Sciatic nerve (tissue), 2 donors: Measurements from ENCODE around the gene SLC16A10. TPM values are rescaled to one million over a fixed set of nuclear protein-coding genes. Genes with fewer than 3 reads are reported as not detected.
"Not testable (repeated sequence)": the region's sequence is repeated elsewhere in the genome, so short reads cannot be mapped to it uniquely, and the experiment has no call there.

Experiments used
- ATAC-seq: fragments of 200-7000 bp; cut with Tn5 transposase; one replicate; pipeline ENCODE4 v1.9.1; 2020; ENCODE audit warnings: mild to moderate bottlenecking, moderate library complexity
- DNase-seq: peaks from one replicate; pipeline ENCODE4 v3.0.0-alpha.2; 2020; ENCODE audit warnings: low spot score
- intact Hi-C: fragments of 100-400 bp; cut with DNase I; formaldehyde crosslinking; loops from one replicate; pipeline ENCODE4 v1.14.2; 2022
- total RNA-seq: library from RNA; stranded (reverse); fragmentation: NEBNext Ultra II Directional; extraction: Animal tissue kit (Norgen Biotek cat#: 25700); gene quantifications from one replicate; pipeline ENCODE4 v1.2.1, GENCODE V29; 2021
- donor health status: DM: no; HTN: no; CAD: no.
- donor health status: DM: no; HTN: no; CAD: no.

Gene SLC16A10
- total RNA-seq, 1 donor from 2014 or later, result 3.1 TPM

- ATAC-seq (no peak), DNase-seq (no peak)
- intact Hi-C loops, result no loop called here
Observed at GRCh38 chr6:111173946-111174345, 86.6 kb downstream of the SLC16A10 start.

- ATAC-seq (no peak), DNase-seq (no peak)
- intact Hi-C loops, result no loop called here
Observed at GRCh38 chr6:111175109-111175508, 87.8 kb downstream of the SLC16A10 start.

- ATAC-seq, result no peak
- no peak for DNase-seq
- intact Hi-C loops, result no loop called here
Observed at GRCh38 chr6:111176038-111176759, 88.9 kb downstream of the SLC16A10 start.

- intact Hi-C loops, result no loop called here
- DNase-seq (no peak), ATAC-seq (no peak)
Observed at GRCh38 chr6:111176760-111177099, 89.4 kb downstream of the SLC16A10 start.

- DNase-seq (no peak), ATAC-seq (no peak)
- intact Hi-C loops, result no loop called here
Observed at GRCh38 chr6:111177131-111177530, 89.8 kb downstream of the SLC16A10 start.

GRCh38 chr6:111183702-111184517, 96.6 kb downstream of the SLC16A10 start:
- intact Hi-C loops, result no loop called here
- ATAC-seq (no peak), DNase-seq (no peak)

- no peak for ATAC-seq
- no peak for DNase-seq
- intact Hi-C loops, result no loop called here
Observed at GRCh38 chr6:111184827-111185532, 97.7 kb downstream of the SLC16A10 start.

- ATAC-seq, result no peak
- no peak for DNase-seq
- intact Hi-C loops, result no loop called here
Observed at GRCh38 chr6:111185954-111186353, 98.7 kb downstream of the SLC16A10 start.

GRCh38 chr6:111187874-111188273, 100.6 kb downstream of the SLC16A10 start:
- intact Hi-C loops, result no loop called here
- DNase-seq (no peak), ATAC-seq (no peak)

- ATAC-seq, intact Hi-C loops, DNase-seq: not testable (repeated sequence)
Observed at GRCh38 chr6:111189666-111190210, 102.4 kb downstream of the SLC16A10 start.

- ATAC-seq, result no peak
- DNase-seq, result no peak
- intact Hi-C loops, result no loop called here
Observed at GRCh38 chr6:111190637-111191036, 103.3 kb downstream of the SLC16A10 start.

- ATAC-seq, DNase-seq, intact Hi-C loops: not testable (repeated sequence)
Observed at GRCh38 chr6:111191136-111191535, 103.8 kb downstream of the SLC16A10 start.

GRCh38 chr6:111192911-111193555, 105.7 kb downstream of the SLC16A10 start:
- intact Hi-C loops, result no loop called here
- ATAC-seq (no peak), DNase-seq (no peak)

- DNase-seq (no peak), ATAC-seq (no peak)
- intact Hi-C loops, result no loop called here
Observed at GRCh38 chr6:111195656-111196055, 108.4 kb downstream of the SLC16A10 start.

GRCh38 chr6:111198841-111199240, 111.5 kb downstream of the SLC16A10 start:
- DNase-seq (no peak), ATAC-seq (no peak)
- intact Hi-C loops, result no loop called here

- intact Hi-C loops, result no loop called here
- no peak for ATAC-seq
Observed at GRCh38 chr6:111199935-111200334, 112.6 kb downstream of the SLC16A10 start.

GRCh38 chr6:111200350-111201243, 113.3 kb downstream of the SLC16A10 start:
- ATAC-seq (no peak), DNase-seq (no peak)
- intact Hi-C loops, result no loop called here

More at GRCh38 chr6:111199935-111200334, 112.6 kb downstream of the SLC16A10 start:
- no peak for DNase-seq

GRCh38 chr6:111201244-111201554, 113.9 kb downstream of the SLC16A10 start:
- no peak for DNase-seq

More at GRCh38 chr6:111201244-111201554, 113.9 kb downstream of the SLC16A10 start:
- intact Hi-C loops, result no loop called here
- ATAC-seq, result no peak
